Amniotic stem cell (primary cell): ENCODE results near the gene NR2F1.

Experiments
- DNase-seq: peaks from one replicate; lab custom pipeline; 2025; lab: John Stamatoyannopoulos, UW

NR2F1 gene

GRCh38 chr5:93604644-93605515 is 21.9 kb downstream of the NR2F1 start:
- no peak for DNase-seq

- no peak for DNase-seq
These were observed 23.3 kb downstream of the NR2F1 start for GRCh38 chr5:93606382-93606752.

GRCh38 chr5:93607367-93608258 is 24.6 kb downstream of the NR2F1 start:
- DNase-seq, result peak; percentile 53

GRCh38 chr5:93608855-93609254 is 25.8 kb downstream of the NR2F1 start:
- no peak for DNase-seq

GRCh38 chr5:93609762-93610161 is 26.7 kb downstream of the NR2F1 start:
- DNase-seq, result no peak

GRCh38 chr5:93610581-93611272 is 27.7 kb downstream of the NR2F1 start:
- DNase-seq, result no peak

- DNase-seq, result no peak
These were observed 28.4 kb downstream of the NR2F1 start for GRCh38 chr5:93611273-93611975.

GRCh38 chr5:93611976-93612854 is 29.2 kb downstream of the NR2F1 start:
- DNase-seq, result no peak

- no peak for DNase-seq
These were observed 29.8 kb downstream of the NR2F1 start for GRCh38 chr5:93612855-93613243.

GRCh38 chr5:93616538-93617174 is 33.6 kb downstream of the NR2F1 start:
- no peak for DNase-seq

- no peak for DNase-seq
These were observed 37.7 kb downstream of the NR2F1 start for GRCh38 chr5:93620487-93621326.

GRCh38 chr5:93621327-93621798 is 38.3 kb downstream of the NR2F1 start:
- no peak for DNase-seq

- no peak for DNase-seq
These were observed 39.3 kb downstream of the NR2F1 start for GRCh38 chr5:93622240-93622885.

GRCh38 chr5:93623153-93623552 is 40.1 kb downstream of the NR2F1 start:
- no peak for DNase-seq

GRCh38 chr5:93626801-93627200 is 43.8 kb downstream of the NR2F1 start:
- DNase-seq, result no peak

- DNase-seq, result no peak
These were observed 49.3 kb downstream of the NR2F1 start for GRCh38 chr5:93632327-93632726.

GRCh38 chr5:93635991-93636390 is 53.0 kb downstream of the NR2F1 start:
- no peak for DNase-seq

GRCh38 chr5:93636837-93637236 is 53.8 kb downstream of the NR2F1 start:
- DNase-seq, result no peak

- DNase-seq, result no peak
These were observed 54.7 kb downstream of the NR2F1 start for GRCh38 chr5:93637697-93638096.
